ENCODE measurements around the gene ZNF524.
"Not testable (repeated sequence)": the region's sequence is repeated elsewhere in the genome, so short reads cannot be mapped to it uniquely, and the experiment has no call there.

Gene ZNF524, protein sequence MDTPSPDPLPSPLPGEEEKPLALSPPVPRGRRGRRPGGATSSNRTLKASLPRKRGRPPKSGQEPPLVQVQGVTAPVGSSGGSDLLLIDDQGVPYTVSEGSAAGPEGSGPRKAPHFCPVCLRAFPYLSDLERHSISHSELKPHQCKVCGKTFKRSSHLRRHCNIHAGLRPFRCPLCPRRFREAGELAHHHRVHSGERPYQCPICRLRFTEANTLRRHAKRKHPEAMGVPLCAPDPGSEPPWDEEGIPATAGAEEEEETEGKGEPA

DNA sequence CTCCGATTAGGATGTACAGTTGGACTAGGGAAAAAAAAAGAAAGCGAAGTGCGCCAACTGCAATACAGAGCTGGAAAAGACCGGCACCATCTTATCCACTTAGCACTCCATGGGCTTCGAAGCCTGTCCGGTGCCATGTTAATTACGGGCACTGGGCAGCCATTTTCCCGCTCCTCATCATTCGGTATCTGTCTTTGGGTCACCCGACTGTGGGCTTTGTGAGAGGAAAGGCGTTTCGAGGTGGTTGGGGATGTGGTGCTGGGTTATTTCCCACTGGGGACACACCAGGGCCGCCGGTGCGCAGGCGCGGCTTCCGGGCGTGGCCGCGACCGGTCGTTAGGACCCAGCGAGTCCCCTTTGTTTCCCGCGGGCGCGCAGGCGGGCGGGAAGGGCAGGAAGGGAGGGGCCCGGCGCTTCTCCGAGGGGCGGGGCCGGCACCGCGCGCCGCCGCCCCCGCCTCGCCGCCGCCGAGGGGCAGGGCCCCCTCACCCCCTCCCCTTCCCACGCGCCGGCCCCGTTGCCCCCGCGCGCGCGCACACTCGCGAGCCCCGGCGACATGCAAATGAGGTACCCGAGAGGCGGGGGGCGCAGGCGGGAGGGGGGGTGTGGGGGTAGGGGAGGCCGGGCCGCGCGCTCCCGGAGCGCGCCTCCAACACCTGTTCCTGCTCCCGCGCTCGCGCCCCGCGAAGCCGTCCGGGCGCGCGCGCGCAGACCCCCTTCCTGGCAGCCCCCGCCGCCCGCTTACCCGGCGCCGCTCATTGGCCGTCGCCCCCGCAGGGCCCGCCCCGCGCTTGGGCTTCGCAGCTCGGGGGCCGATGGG, at the start of gene ZNF524:
Gene ZNF524, plus strand, starts transcription at position 447 of the 820 bp plus-strand sequence. CDS start 1,825 bp downstream, outside the sequence.
- H3K9me3 Mint-ChIP-seq: peaks cover 8 to 13% of the 10 kb centered on the region in 2 donors
- ATAC-seq (replicated peaks): peak; percentile 60 to 62

GRCh38 chr19:55550321-55550650, 49.8 kb upstream of the ZNF524 start:
- Mint-ChIP-seq H3K4me3 (peak overlapping the region in 1 of 2 donors; percentile 36), H3K36me3 (no peaks in the 10 kb centered on the region), H3K27me3 (peaks cover 33 to 45% of the 10 kb centered on the region in 2 donors), H3K9me3 (no peaks in the 10 kb centered on the region), H3K4me1 (peaks cover 11 to 16% of the 10 kb centered on the region in 2 donors), H3K27ac (no peak overlapping the region)
- DNase-seq (no peak), ATAC-seq (replicated peaks) (no peak)

More for the DNA sequence above, at the start of gene ZNF524:
- H3K4me3 Mint-ChIP-seq: peak within 1 kb of the TSS; percentile 90 to 98
- peaks cover 29 to 61% of the 10 kb centered on the region in 2 donors for H3K4me1 Mint-ChIP-seq
- peak; percentile 82 for DNase-seq
- H3K27ac Mint-ChIP-seq: peak within 1 kb of the TSS; percentile 100
- H3K36me3 Mint-ChIP-seq: peaks cover 33 to 39% of the 10 kb centered on the region in 2 donors
- H3K27me3 Mint-ChIP-seq: no peaks in the 10 kb centered on the region

- ATAC-seq (replicated peaks): no peak
- H3K36me3 Mint-ChIP-seq: no peaks in the 10 kb centered on the region
- peaks cover 18 to 25% of the 10 kb centered on the region in 2 donors for H3K27me3 Mint-ChIP-seq
- H3K27ac Mint-ChIP-seq: no peak overlapping the region
- no peaks in the 10 kb centered on the region for H3K9me3 Mint-ChIP-seq
- DNase-seq: no peak
- peaks cover 8 to 11% of the 10 kb centered on the region in 2 donors for H3K4me1 Mint-ChIP-seq
- no peak overlapping the region for H3K4me3 Mint-ChIP-seq
Measured at GRCh38 chr19:55552206-55552605, 47.9 kb upstream of the ZNF524 start.

DNA sequence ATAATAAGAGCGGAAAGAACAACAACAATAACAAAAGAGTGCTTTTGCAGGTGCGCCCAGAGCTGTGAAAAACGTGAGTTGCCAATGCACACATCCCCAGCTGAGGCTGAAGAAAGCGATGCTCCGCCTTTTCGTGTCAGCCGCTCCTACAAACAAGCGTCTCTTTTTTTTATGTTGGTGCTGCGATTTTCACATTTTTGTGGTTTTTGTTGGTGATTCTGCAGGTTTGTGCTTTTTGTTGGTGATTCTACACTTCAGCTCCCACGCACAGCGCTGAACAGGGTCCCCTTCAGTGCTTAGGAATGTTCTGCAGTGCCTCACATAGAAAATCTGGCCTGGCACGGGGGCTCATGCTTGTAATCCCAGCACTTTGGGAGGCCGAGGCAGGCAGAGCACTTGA, 47.5 kb upstream of the ZNF524 start:
- H3K27me3 Mint-ChIP-seq: peaks cover 14 to 21% of the 10 kb centered on the region in 2 donors
- no peak overlapping the region for H3K27ac Mint-ChIP-seq
- no peak for DNase-seq
- ATAC-seq (replicated peaks): no peak
- H3K9me3 Mint-ChIP-seq: no peaks in the 10 kb centered on the region
- no peaks in the 10 kb centered on the region for H3K36me3 Mint-ChIP-seq
- H3K4me1 Mint-ChIP-seq: peaks cover 6 to 8% of the 10 kb centered on the region in 2 donors
- H3K4me3 Mint-ChIP-seq: no peak overlapping the region

DNA sequence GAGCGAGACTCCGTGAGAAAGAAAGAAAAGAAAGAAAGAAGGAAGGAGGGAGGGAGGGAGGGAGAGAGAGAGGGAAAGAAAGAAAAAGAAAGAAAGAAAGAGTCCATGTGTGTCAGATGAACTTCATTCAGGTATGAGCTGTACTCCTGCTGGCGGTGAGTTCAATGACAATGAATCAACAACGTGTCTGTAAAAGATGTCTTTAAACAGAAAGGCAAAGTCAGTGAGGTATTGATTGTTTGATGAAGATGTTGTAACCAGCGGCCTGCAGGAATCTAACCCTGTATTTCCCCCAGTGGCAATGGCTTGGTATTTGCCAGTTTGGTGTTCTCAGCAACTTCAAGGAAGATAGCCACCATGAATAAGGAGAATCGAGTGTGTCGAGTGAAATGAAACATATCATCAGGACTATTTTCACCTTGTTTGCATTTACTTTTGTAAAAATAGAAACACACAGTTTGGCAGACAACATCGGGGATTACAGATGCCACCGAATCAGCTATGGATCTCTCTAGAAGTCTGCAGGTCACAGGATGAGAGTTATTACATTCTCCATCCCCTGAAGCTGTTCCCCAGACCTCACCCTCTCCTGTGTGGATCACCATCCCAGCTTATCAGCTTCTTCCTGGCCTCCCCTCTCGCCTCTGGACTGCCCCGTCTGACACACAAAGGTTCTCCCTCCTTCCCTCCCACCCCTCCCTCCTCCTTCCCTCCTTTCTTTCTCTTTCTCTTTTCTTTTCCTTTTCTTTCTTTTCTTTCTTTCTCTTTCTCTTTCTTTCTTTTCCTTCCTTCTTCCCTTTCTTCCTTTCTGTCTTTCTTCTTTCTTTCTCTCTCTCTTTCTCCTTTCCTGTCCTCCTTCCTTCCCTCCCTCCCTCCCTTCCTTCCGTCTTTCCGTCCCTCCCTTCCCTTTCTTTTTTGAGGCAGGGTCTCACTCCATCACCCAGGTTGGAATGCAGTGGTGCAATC, 46.6 kb upstream of the ZNF524 start:
- H3K4me1 Mint-ChIP-seq: peaks cover 6 to 8% of the 10 kb centered on the region in 2 donors
- DNase-seq (no peak), ATAC-seq (replicated peaks) (no peak)
- peaks cover 11 to 15% of the 10 kb centered on the region in 2 donors for H3K27me3 Mint-ChIP-seq
- H3K9me3 Mint-ChIP-seq: no peaks in the 10 kb centered on the region
- H3K36me3 Mint-ChIP-seq: no peaks in the 10 kb centered on the region
- no peak overlapping the region for H3K4me3 Mint-ChIP-seq
- H3K27ac Mint-ChIP-seq: no peak overlapping the region

DNA sequence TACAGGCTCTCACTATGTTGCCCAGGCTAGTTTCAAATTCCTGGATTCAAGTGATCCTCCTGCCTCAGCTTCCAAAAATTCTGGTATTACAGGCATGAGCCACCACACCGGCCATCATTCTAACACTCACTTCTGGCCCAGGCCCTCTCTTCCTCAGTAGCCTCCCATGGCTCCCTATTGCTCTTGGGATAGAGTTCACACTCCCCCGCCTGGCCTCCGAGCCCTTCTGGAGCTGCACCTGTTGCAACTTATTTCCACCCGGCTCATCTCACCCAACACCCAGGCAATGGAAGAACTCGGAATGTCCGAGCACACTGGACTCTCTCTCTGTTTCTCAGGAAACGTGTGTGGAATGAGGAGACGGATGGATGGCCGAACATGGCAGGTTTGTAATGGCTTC, 45.8 kb upstream of the ZNF524 start:
- Mint-ChIP-seq H3K4me1 (peaks cover 6 to 8% of the 10 kb centered on the region in 2 donors), H3K9me3 (no peaks in the 10 kb centered on the region), H3K36me3 (no peaks in the 10 kb centered on the region), H3K27me3 (peaks cover 13 to 15% of the 10 kb centered on the region in 2 donors), H3K27ac (no peak overlapping the region), H3K4me3 (no peak overlapping the region)
- ATAC-seq (replicated peaks): no peak
- no peak for DNase-seq

GRCh38 chr19:55554741-55555152, 45.3 kb upstream of the ZNF524 start:
- Mint-ChIP-seq H3K36me3 (no peaks in the 10 kb centered on the region), H3K27me3 (peaks cover 13 to 15% of the 10 kb centered on the region in 2 donors), H3K9me3 (no peaks in the 10 kb centered on the region), H3K4me3 (no peak overlapping the region), H3K27ac (no peak overlapping the region), H3K4me1 (peaks cover 3 to 5% of the 10 kb centered on the region in 2 donors)
- no peak for DNase-seq
- no peak for ATAC-seq (replicated peaks)

DNA sequence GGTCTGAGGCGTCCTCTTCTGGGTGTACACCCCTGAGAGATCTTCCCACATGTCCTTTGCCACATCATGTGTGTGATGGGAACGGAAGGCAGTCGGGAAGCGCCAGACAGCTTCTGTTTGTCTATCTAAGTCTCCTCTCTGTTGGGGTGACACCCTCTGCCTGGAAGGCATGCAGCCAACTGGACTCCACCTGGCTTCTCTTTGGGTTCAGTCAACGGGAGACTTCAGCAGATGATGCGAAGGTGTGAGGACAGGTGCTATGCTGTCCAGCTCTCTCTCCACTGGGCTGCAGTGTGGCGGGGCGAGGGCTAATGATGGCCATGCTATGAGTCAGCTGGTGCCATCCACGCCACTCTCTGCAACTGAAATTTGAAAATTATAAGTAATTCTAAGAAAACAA, 40.4 kb upstream of the ZNF524 start:
- peaks cover 3 to 4% of the 10 kb centered on the region in 2 donors for H3K9me3 Mint-ChIP-seq
- H3K4me1 Mint-ChIP-seq: no peaks in the 10 kb centered on the region
- H3K27ac Mint-ChIP-seq: no peak overlapping the region
- no peak overlapping the region for H3K4me3 Mint-ChIP-seq
- DNase-seq (no peak), ATAC-seq (replicated peaks) (no peak)
- H3K27me3 Mint-ChIP-seq: peaks cover 12 to 22% of the 10 kb centered on the region in 2 donors
- no peaks in the 10 kb centered on the region for H3K36me3 Mint-ChIP-seq

- Mint-ChIP-seq H3K4me1 (no peaks in the 10 kb centered on the region), H3K4me3 (no peak overlapping the region), H3K9me3 (peaks cover 3 to 4% of the 10 kb centered on the region in 2 donors), H3K27me3 (peaks cover 25 to 39% of the 10 kb centered on the region in 2 donors), H3K36me3 (no peaks in the 10 kb centered on the region), H3K27ac (no peak overlapping the region)
- ATAC-seq (replicated peaks) (no peak), DNase-seq (no peak)
Measured at GRCh38 chr19:55563261-55563690, 36.8 kb upstream of the ZNF524 start.

GRCh38 chr19:55566823-55567222, 33.3 kb upstream of the ZNF524 start:
- no peaks in the 10 kb centered on the region for H3K9me3 Mint-ChIP-seq
- peaks cover 22 to 25% of the 10 kb centered on the region in 2 donors for H3K27me3 Mint-ChIP-seq
- H3K27ac Mint-ChIP-seq: no peak overlapping the region
- no peaks in the 10 kb centered on the region for H3K4me1 Mint-ChIP-seq
- DNase-seq: no peak
- no peaks in the 10 kb centered on the region for H3K36me3 Mint-ChIP-seq
- H3K4me3 Mint-ChIP-seq: no peak overlapping the region
- ATAC-seq (replicated peaks): no peak

DNA sequence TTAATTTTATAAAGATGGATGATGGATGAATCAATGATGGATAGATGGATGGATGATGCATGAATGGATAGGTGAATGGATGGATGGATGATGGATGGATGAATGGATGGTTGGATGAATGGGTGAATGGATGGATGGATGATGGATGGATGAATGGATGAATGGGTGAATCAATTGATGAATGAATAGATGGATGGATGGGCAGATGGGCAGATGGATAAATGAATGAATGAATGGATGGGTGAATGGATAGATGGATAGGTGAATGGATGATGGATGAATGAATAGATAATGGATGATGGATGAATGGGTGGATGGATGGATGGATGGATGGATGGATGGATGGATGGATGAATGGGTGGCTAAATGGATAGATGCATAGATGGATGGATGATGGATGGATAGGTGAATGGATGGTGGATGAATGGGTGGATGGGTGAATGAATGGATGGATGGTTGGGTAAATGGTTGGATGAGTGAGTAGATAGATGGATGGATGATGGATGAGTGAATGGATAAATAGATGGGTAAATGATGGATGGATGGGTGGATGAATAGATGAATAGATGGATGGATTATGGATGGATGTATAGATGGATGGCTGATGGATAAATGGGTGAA, 32.3 kb upstream of the ZNF524 start:
- no peaks in the 10 kb centered on the region for H3K36me3 Mint-ChIP-seq
- no peak overlapping the region for H3K4me3 Mint-ChIP-seq
- ATAC-seq (replicated peaks): no peak
- H3K27me3 Mint-ChIP-seq: peaks cover 22 to 25% of the 10 kb centered on the region in 2 donors
- H3K4me1 Mint-ChIP-seq: no peaks in the 10 kb centered on the region
- H3K9me3 Mint-ChIP-seq: no peaks in the 10 kb centered on the region
- no peak for DNase-seq
- no peak overlapping the region for H3K27ac Mint-ChIP-seq

DNA sequence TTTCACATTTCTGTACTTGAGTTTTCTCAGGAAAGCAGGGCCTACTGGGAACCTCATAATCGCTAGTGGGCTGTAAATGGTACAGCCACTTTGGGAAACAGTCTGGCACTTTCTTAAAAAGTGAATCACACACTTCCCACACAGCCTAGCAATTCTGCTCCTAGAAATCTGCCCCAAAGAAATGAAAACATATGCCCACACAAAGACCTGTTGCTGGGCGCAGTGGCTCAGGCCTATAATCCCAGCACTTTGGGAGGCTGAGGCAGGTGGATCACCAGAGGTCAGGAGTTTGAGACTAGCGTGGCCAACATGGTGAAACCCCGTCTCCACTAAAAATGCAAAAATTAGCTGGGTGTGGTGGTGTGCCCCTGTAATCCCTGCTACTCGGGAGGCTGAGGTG, 30.6 kb upstream of the ZNF524 start:
- not testable (repeated sequence) for H3K4me3 Mint-ChIP-seq; H3K4me1 Mint-ChIP-seq; H3K9me3 Mint-ChIP-seq; H3K36me3 Mint-ChIP-seq; H3K27ac Mint-ChIP-seq; ATAC-seq (replicated peaks); DNase-seq
- H3K27me3 Mint-ChIP-seq: peaks cover 13 to 19% of the 10 kb centered on the region in 2 donors

- H3K9me3 Mint-ChIP-seq, H3K4me3 Mint-ChIP-seq: not testable (repeated sequence)
- peaks cover 18 to 22% of the 10 kb centered on the region in 2 donors for H3K36me3 Mint-ChIP-seq
Measured at GRCh38 chr19:55573929-55574328, 26.2 kb upstream of the ZNF524 start.

More at GRCh38 chr19:55573929-55574328, 26.2 kb upstream of the ZNF524 start:
- not testable (repeated sequence) for H3K27ac Mint-ChIP-seq; ATAC-seq (replicated peaks); H3K4me1 Mint-ChIP-seq; H3K27me3 Mint-ChIP-seq; DNase-seq

All from stimulated activated naive B cell treated with anti-CD40 and anti-IgM and Interleukin-4, amounts not matched to agents 10 μg/mL and 1 μg/mL and 100 μg/mL, for 72 hours (primary cell).